Hematopoietic multipotent progenitor cell treated with erythropoietin and hydrocortisone succinate and interleukin-3 and kit ligand, for 17 days (in vitro differentiated cells): ENCODE measurements around the gene LRP4.

Experiments
- DNase-seq: peaks from one replicate; pipeline ENCODE4 v3.0.0-alpha.2; 2015; ENCODE audit warnings: low spot score

Gene LRP4

GRCh38 chr11:46845740-46846509 lies 72.4 kb downstream of the LRP4 start, which contains the start of gene CKAP5:
CKAP5 (minus strand) TSS chr11:46846280; CDS start chr11:46821231, 25,049 bp downstream.
- DNase-seq, result peak; percentile 88

- DNase-seq, result no peak
Observed at GRCh38 chr11:46845440-46845739, 73.0 kb downstream of the LRP4 start.

GRCh38 chr11:46840116-46840515 lies 78.2 kb downstream of the LRP4 start:
- DNase-seq, result no peak

GRCh38 chr11:46838501-46838900 lies 79.8 kb downstream of the LRP4 start:
- no peak for DNase-seq

GRCh38 chr11:46837860-46838259 lies 80.5 kb downstream of the LRP4 start:
- no peak for DNase-seq

GRCh38 chr11:46836870-46837269 lies 81.5 kb downstream of the LRP4 start:
- no peak for DNase-seq

- no peak for DNase-seq
Observed at GRCh38 chr11:46836431-46836830, 81.9 kb downstream of the LRP4 start.

GRCh38 chr11:46835897-46836296 lies 82.5 kb downstream of the LRP4 start:
- DNase-seq, result no peak

GRCh38 chr11:46834821-46835220 lies 83.5 kb downstream of the LRP4 start:
- no peak for DNase-seq

- peak; percentile 24 for DNase-seq
Observed at GRCh38 chr11:46832511-46833214, 85.7 kb downstream of the LRP4 start.

GRCh38 chr11:46827995-46828394 lies 90.4 kb downstream of the LRP4 start:
- peak; percentile 32 for DNase-seq

GRCh38 chr11:46826310-46827044 lies 91.9 kb downstream of the LRP4 start:
- DNase-seq, result peak; percentile 84

GRCh38 chr11:46808799-46809431 lies 109.4 kb downstream of the LRP4 start:
- DNase-seq, result no peak
